Endodermal cell (in vitro differentiated cells): ENCODE data around the gene NPW. TPM values are rescaled to one million over a fixed set of nuclear protein-coding genes. Genes with fewer than 3 reads are reported as not detected.

Experiments
- DNase-seq: peaks from one replicate; pipeline ENCODE4 v3.0.0-alpha.2; 2017
- H3K27ac ChIP-seq: 2 replicates; pipeline ENCODE4 v1.5.1; 2013; ENCODE audit warnings: mild to moderate bottlenecking, low read depth, low read length, moderate library complexity
- H3K27me3 ChIP-seq: 2 replicates; pipeline ENCODE4 v1.6.1; 2013; ENCODE audit warnings: mild to moderate bottlenecking, low read length, moderate library complexity; ENCODE audit not compliant: insufficient read depth, control insufficient read depth, poor library complexity, severe bottlenecking
- H3K36me3 ChIP-seq: 2 replicates; pipeline ENCODE4 v1.7.0; 2013; ENCODE audit warnings: mild to moderate bottlenecking, low read length, moderate library complexity; ENCODE audit not compliant: control insufficient read depth, insufficient read depth
- H3K4me1 ChIP-seq: one replicate; pipeline ENCODE4 v1.7.0; 2013; ENCODE audit warnings: low read length; ENCODE audit not compliant: control insufficient read depth, insufficient read depth
- H3K4me3 ChIP-seq: 2 replicates; pipeline ENCODE4 v1.5.1; 2013; ENCODE audit warnings: mild to moderate bottlenecking, low read length, moderate library complexity
- H3K9ac ChIP-seq: 2 replicates; pipeline ENCODE4 v1.6.1; 2013; ENCODE audit warnings: mild to moderate bottlenecking, low read length, moderate library complexity; ENCODE audit not compliant: poor library complexity, severe bottlenecking; ENCODE audit errors: extremely low read depth
- H3K9me3 ChIP-seq: 2 replicates; pipeline ENCODE4 v1.6.1; 2013; ENCODE audit warnings: mild to moderate bottlenecking, low read length, moderate library complexity; ENCODE audit not compliant: control insufficient read depth
- H3K27ac Mint-ChIP-seq: 2 replicates; pipeline ENCODE4 v1.8.0; 2020; ENCODE audit warnings: mixed read lengths
- H3K27me3 Mint-ChIP-seq: 2 replicates; pipeline ENCODE4 v1.8.0; 2021; ENCODE audit warnings: mild to moderate bottlenecking, mixed read lengths; ENCODE audit not compliant: insufficient read depth
- H3K36me3 Mint-ChIP-seq: 2 replicates; pipeline ENCODE4 v1.8.0; 2020; ENCODE audit warnings: low read depth, mixed read lengths
- H3K4me1 Mint-ChIP-seq: 2 replicates; pipeline ENCODE4 v1.8.0; 2020; ENCODE audit warnings: mixed read lengths
- H3K4me3 Mint-ChIP-seq: 2 replicates; pipeline ENCODE4 v1.8.0; 2020; ENCODE audit warnings: mild to moderate bottlenecking, moderate library complexity, mixed read lengths
- H3K9me3 Mint-ChIP-seq: 2 replicates; pipeline ENCODE4 v1.8.0; 2020; ENCODE audit warnings: mild to moderate bottlenecking, mixed read lengths
- CTCF ChIP-seq: fragments of 200-600 bp; sonication (generic); conservative IDR thresholded peaks from 2 replicates; pipeline ENCODE4 v1.5.0; 2021; ENCODE audit warnings: antibody characterized with exemption, mild to moderate bottlenecking
- WGBS, 2 experiments: methylation state at CpG; one replicate each; pipeline versions ENCODE4 v1.1.5 to v1.1.7; 2013; ENCODE audit warnings: missing lambda C conversion rate in 2 of 2, mixed read lengths in 1 of 2; ENCODE audit not compliant: insufficient coverage in 1 of 2, insufficient read length in 1 of 2; 5-methylcytosine and 5-hydroxymethylcytosine counted together
- total RNA-seq, 2 donors: library from RNA; stranded (reverse); fragmentation: NEBNext Ultra II Directional in 1 of 2; extraction: Animal tissue kit (Norgen Biotek cat#: 25700) in 1 of 2; gene quantifications; 2 replicates in 1 of 2; 3 replicates in 1 of 2; pipeline ENCODE4 v1.2.1, GENCODE V29; 2021

NPW gene
- total RNA-seq, 2 donors from 2014 or later, result 1.2 to 1.9 TPM

GRCh38 chr16:2062801-2063200, 43.2 kb downstream of the NPW start:
- no peaks in the 10 kb centered on the region for H3K9me3 ChIP-seq
- Mint-ChIP-seq H3K27me3 (no peaks in the 10 kb centered on the region), H3K27ac (no peak overlapping the region), H3K9me3 (no peaks in the 10 kb centered on the region), H3K4me3 (no peak overlapping the region), H3K4me1 (peaks cover 4% of the 10 kb centered on the region), H3K36me3 (peaks cover 34% of the 10 kb centered on the region)
- H3K9ac ChIP-seq, result no peak overlapping the region
- H3K27me3 ChIP-seq, result no peaks in the 10 kb centered on the region
- WGBS, 2 experiments, result 94 to 96% methylated on average over 21 to 28 of the region's 28 CpGs
- no peak overlapping the region for H3K27ac ChIP-seq
- peaks cover 16% of the 10 kb centered on the region for H3K36me3 ChIP-seq
- H3K4me3 ChIP-seq, result no peak overlapping the region
- no peak for DNase-seq
- TF ChIP-seq CTCF, result no peak
- H3K4me1 ChIP-seq, result no peaks in the 10 kb centered on the region

- H3K27me3 ChIP-seq, result no peaks in the 10 kb centered on the region
- Mint-ChIP-seq H3K4me3 (no peak overlapping the region), H3K27me3 (no peaks in the 10 kb centered on the region), H3K4me1 (no peaks in the 10 kb centered on the region), H3K27ac (no peak overlapping the region), H3K36me3 (peaks cover 41% of the 10 kb centered on the region), H3K9me3 (no peaks in the 10 kb centered on the region)
- H3K9me3 ChIP-seq, result no peaks in the 10 kb centered on the region
- peaks cover 16% of the 10 kb centered on the region for H3K36me3 ChIP-seq
- H3K27ac ChIP-seq, result no peak overlapping the region
- no peak for DNase-seq
- H3K9ac ChIP-seq, result no peak overlapping the region
- WGBS, 2 experiments, result 93 to 97% methylated on average over 22 to 25 of the region's 25 CpGs
- H3K4me1 ChIP-seq, result no peaks in the 10 kb centered on the region
- no peak overlapping the region for H3K4me3 ChIP-seq
- no peak for TF ChIP-seq CTCF
Measured at GRCh38 chr16:2063861-2064260, 44.3 kb downstream of the NPW start.

- H3K9me3 Mint-ChIP-seq, result no peaks in the 10 kb centered on the region
- peaks cover 16% of the 10 kb centered on the region for H3K36me3 ChIP-seq
- H3K27me3 Mint-ChIP-seq, result no peaks in the 10 kb centered on the region
- peaks cover 44% of the 10 kb centered on the region for H3K36me3 Mint-ChIP-seq
- no peak overlapping the region for H3K9ac ChIP-seq
- H3K27ac Mint-ChIP-seq, result no peak overlapping the region
- no peaks in the 10 kb centered on the region for H3K4me1 Mint-ChIP-seq
- no peak overlapping the region for H3K4me3 ChIP-seq
- H3K9me3 ChIP-seq, result no peaks in the 10 kb centered on the region
- H3K4me3 Mint-ChIP-seq, result no peak overlapping the region
- H3K4me1 ChIP-seq, result no peaks in the 10 kb centered on the region
- no peak for TF ChIP-seq CTCF
- H3K27ac ChIP-seq, result no peak overlapping the region
- WGBS, 2 experiments, result 94 to 95% methylated on average over 10 to 16 of the region's 16 CpGs
- H3K27me3 ChIP-seq, result no peaks in the 10 kb centered on the region
- no peak for DNase-seq
Measured at GRCh38 chr16:2064368-2064945, 44.9 kb downstream of the NPW start.
